ENCODE data around the gene KIF13A. TPM values are rescaled to one million over a fixed set of nuclear protein-coding genes. Genes with fewer than 3 reads are reported as not detected.
"Not testable (repeated sequence)": the region's sequence is repeated elsewhere in the genome, so short reads cannot be mapped to it uniquely, and the experiment has no call there.

Gene KIF13A
- total RNA-seq, 2 experiments from 2014 or later = 0.91 to 1.4 TPM

- TF ChIP-seq, protein P1, sequence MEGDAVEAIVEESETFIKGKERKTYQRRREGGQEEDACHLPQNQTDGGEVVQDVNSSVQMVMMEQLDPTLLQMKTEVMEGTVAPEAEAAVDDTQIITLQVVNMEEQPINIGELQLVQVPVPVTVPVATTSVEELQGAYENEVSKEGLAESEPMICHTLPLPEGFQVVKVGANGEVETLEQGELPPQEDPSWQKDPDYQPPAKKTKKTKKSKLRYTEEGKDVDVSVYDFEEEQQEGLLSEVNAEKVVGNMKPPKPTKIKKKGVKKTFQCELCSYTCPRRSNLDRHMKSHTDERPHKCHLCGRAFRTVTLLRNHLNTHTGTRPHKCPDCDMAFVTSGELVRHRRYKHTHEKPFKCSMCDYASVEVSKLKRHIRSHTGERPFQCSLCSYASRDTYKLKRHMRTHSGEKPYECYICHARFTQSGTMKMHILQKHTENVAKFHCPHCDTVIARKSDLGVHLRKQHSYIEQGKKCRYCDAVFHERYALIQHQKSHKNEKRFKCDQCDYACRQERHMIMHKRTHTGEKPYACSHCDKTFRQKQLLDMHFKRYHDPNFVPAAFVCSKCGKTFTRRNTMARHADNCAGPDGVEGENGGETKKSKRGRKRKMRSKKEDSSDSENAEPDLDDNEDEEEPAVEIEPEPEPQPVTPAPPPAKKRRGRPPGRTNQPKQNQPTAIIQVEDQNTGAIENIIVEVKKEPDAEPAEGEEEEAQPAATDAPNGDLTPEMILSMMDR (IDR thresholded peaks at IDR 0.05) = no peak
- Histone ChIP-seq H3K27ac (ENCODE audit: low read depth in 1 of 2, low read length in 2 of 2) (no peak overlapping the region), H3K4me1 (ENCODE audit: insufficient read depth, low read length) (no peaks in the 10 kb centered on the region), H3K36me3 (ENCODE audit: insufficient read depth, low read length) (no peaks in the 10 kb centered on the region), H3K9me3 (ENCODE audit: control insufficient read depth in 1 of 2, insufficient read depth in 1 of 2, low read length in 2 of 2) (no peaks in the 10 kb centered on the region), H3K27me3 (ENCODE audit: control insufficient read depth in 1 of 2, insufficient read depth in 2 of 2, low read length in 2 of 2) (peaks cover 3 to 4% of the 10 kb centered on the region in 2 experiments), H3K4me3 (ENCODE audit: low read length) (no peak overlapping the region)
- DNase-seq (peak in 2 of 14 experiments; percentile 28 to 42), ATAC-seq (ENCODE audit: poor library complexity) (no peak)
- Mint-ChIP-seq H3K36me3 (ENCODE audit: low read depth) (no peaks in the 10 kb centered on the region), H3K4me3 (no peak overlapping the region), H3K27me3 (peaks cover 33% of the 10 kb centered on the region), H3K9me3 (no peaks in the 10 kb centered on the region), H3K27ac (no peak overlapping the region), H3K4me1 (ENCODE audit: low read depth) (no peaks in the 10 kb centered on the region)
- POLR2A ChIA-PET = no interaction called here
- CTCF ChIA-PET = no interaction called here
- intact Hi-C loops (cut with DNase I, micrococcal nuclease) = no loop called here
These were observed 7.1 kb downstream of the KIF13A start for GRCh38 chr6:17980329-17980728.

- CTCF ChIA-PET = no interaction called here
- intact Hi-C loops (cut with DNase I, micrococcal nuclease) = no loop called here
- DNase-seq (no peak), ATAC-seq (ENCODE audit: poor library complexity) (no peak)
- no peaks in the 10 kb centered on the region for H3K36me3 Mint-ChIP-seq (ENCODE audit: low read depth)
- no peaks in the 10 kb centered on the region for H3K4me1 ChIP-seq (ENCODE audit: insufficient read depth, low read length)
- no peak overlapping the region for H3K27ac ChIP-seq (ENCODE audit: low read depth in 1 of 2, low read length in 2 of 2)
- H3K4me3 ChIP-seq (ENCODE audit: low read length) = no peak overlapping the region
- H3K4me1 Mint-ChIP-seq (ENCODE audit: low read depth) = no peaks in the 10 kb centered on the region
- peaks cover 26% of the 10 kb centered on the region for H3K27me3 Mint-ChIP-seq
- no peak overlapping the region for H3K4me3 Mint-ChIP-seq
- H3K27me3 ChIP-seq (ENCODE audit: control insufficient read depth in 1 of 2, insufficient read depth in 2 of 2, low read length in 2 of 2) = peaks cover 0 to 4% of the 10 kb centered on the region in 2 experiments
- H3K36me3 ChIP-seq (ENCODE audit: insufficient read depth, low read length) = no peaks in the 10 kb centered on the region
- no peak overlapping the region for H3K27ac Mint-ChIP-seq
- TF ChIP-seq, protein P1 (IDR thresholded peaks at IDR 0.05) = no peak
- POLR2A ChIA-PET = no interaction called here
- no peaks in the 10 kb centered on the region for H3K9me3 Mint-ChIP-seq
- H3K9me3 ChIP-seq (ENCODE audit: control insufficient read depth in 1 of 2, insufficient read depth in 1 of 2, low read length in 2 of 2) = no peaks in the 10 kb centered on the region
These were observed 8.0 kb downstream of the KIF13A start for GRCh38 chr6:17979479-17979878.

GRCh38 chr6:17976258-17976657 is 11.2 kb downstream of the KIF13A start:
- CTCF ChIA-PET; H3K36me3 ChIP-seq (ENCODE audit: insufficient read depth, low read length); DNase-seq; H3K4me3 ChIP-seq (ENCODE audit: low read length); H3K9me3 ChIP-seq (ENCODE audit: control insufficient read depth in 1 of 2, insufficient read depth in 1 of 2, low read length in 2 of 2); H3K4me3 Mint-ChIP-seq; H3K9me3 Mint-ChIP-seq; intact Hi-C loops (cut with DNase I, micrococcal nuclease); H3K36me3 Mint-ChIP-seq (ENCODE audit: low read depth); H3K27ac Mint-ChIP-seq; H3K27ac ChIP-seq (ENCODE audit: low read depth in 1 of 2, low read length in 2 of 2); H3K27me3 ChIP-seq (ENCODE audit: control insufficient read depth in 1 of 2, insufficient read depth in 2 of 2, low read length in 2 of 2); ATAC-seq (ENCODE audit: poor library complexity); H3K4me1 Mint-ChIP-seq (ENCODE audit: low read depth); H3K4me1 ChIP-seq (ENCODE audit: insufficient read depth, low read length); POLR2A ChIA-PET: not testable (repeated sequence)
- peaks cover 34% of the 10 kb centered on the region for H3K27me3 Mint-ChIP-seq

DNA sequence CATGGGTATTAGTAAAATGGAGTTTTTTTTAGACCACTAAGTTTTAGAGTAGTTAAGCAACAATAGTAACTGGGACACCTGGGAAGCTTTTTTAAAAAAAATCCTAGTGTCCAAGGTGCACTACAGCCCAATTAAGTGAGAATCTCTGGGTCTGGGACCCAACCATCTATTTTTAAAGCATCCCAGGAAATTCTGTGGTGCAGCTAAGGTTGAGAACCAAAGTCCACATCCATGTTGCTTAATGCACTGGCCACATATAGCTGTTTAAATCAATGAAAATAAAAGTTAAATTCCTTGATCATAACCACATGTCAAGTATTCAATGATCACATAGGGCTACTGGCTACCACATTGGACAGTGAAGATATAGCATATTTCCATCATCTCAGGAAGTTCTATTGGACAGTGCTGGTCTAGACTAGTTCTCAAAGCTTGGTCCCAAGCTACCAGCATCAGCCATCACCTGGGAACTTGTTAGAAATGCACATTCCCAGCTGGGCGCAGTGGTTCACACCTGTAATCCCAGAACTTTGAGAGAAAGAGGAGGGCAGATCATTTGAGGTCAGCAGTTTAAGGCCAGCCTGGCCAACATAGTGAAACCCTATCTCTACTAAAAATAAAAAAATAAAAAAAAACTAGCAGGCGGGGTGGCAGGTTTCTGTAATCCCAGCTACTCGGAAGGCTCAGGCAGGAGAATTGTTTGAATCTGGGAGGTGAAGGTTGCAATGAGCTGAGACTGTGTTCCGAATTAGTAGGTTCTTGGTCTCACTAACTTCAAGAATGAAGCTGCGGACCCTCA is 12.7 kb downstream of the KIF13A start:
- Histone ChIP-seq H3K36me3 (ENCODE audit: insufficient read depth, low read length) (no peaks in the 10 kb centered on the region), H3K27ac (ENCODE audit: low read depth in 1 of 2, low read length in 2 of 2) (no peak overlapping the region), H3K9me3 (ENCODE audit: control insufficient read depth in 1 of 2, insufficient read depth in 1 of 2, low read length in 2 of 2) (no peaks in the 10 kb centered on the region), H3K4me1 (ENCODE audit: insufficient read depth, low read length) (no peaks in the 10 kb centered on the region), H3K27me3 (ENCODE audit: control insufficient read depth in 1 of 2, insufficient read depth in 2 of 2, low read length in 2 of 2) (no peaks in the 10 kb centered on the region), H3K4me3 (ENCODE audit: low read length) (no peak overlapping the region)
- TF ChIP-seq, protein P1 (IDR thresholded peaks at IDR 0.05) = no peak
- H3K36me3 Mint-ChIP-seq (ENCODE audit: low read depth) = no peaks in the 10 kb centered on the region
- ATAC-seq (ENCODE audit: poor library complexity) = no peak
- ChIA-PET CTCF (interaction anchor here (0.6 kb wide), 1 partner anchor 225 kb away, joined by 4 read pairs; no protein-coding TSS in a partner anchor), POLR2A (no interaction called here)
- no peaks in the 10 kb centered on the region for H3K4me1 Mint-ChIP-seq (ENCODE audit: low read depth)
- no peak overlapping the region for H3K4me3 Mint-ChIP-seq
- DNase-seq = no peak
- no peak overlapping the region for H3K27ac Mint-ChIP-seq
- intact Hi-C loops (cut with DNase I, micrococcal nuclease) = no loop called here
- H3K27me3 Mint-ChIP-seq = peaks cover 31% of the 10 kb centered on the region
- H3K9me3 Mint-ChIP-seq = no peaks in the 10 kb centered on the region

Measured in CD4-positive, alpha-beta T cell (primary cell).